Astrocyte (in vitro differentiated cells and primary cell): Measurements from ENCODE around the gene SLIT3. TPM values are rescaled to one million over a fixed set of nuclear protein-coding genes. Genes with fewer than 3 reads are reported as not detected.

Source experiments
- DNase-seq: peaks from one replicate; pipeline ENCODE4 v3.0.0-alpha.2; 2010; ENCODE audit warnings: low read depth
- FAIRE-seq: peaks from 2 replicates; lab custom pipeline; 2011; peaks lifted over from hg19 to GRCh38; lab: Jason Lieb, UNC
- H2AFZ ChIP-seq: 2 replicates; pipeline ENCODE4 v1.6.0; 2012; ENCODE audit warnings: low read depth, low read length, inconsistent platforms
- H3K27ac ChIP-seq: 2 replicates; pipeline ENCODE4 v1.5.1; 2011; ENCODE audit warnings: low read depth, low read length, inconsistent platforms
- H3K27me3 ChIP-seq: 2 replicates; pipeline ENCODE4 v1.6.0; 2011; ENCODE audit warnings: low read length, inconsistent platforms; ENCODE audit not compliant: insufficient read depth
- H3K36me3 ChIP-seq: 2 replicates; pipeline ENCODE4 v1.5.1; 2011; ENCODE audit warnings: low read length, inconsistent platforms; ENCODE audit not compliant: insufficient read depth
- H3K4me1 ChIP-seq: 2 replicates; pipeline ENCODE4 v1.5.1; 2011; ENCODE audit warnings: low read length, inconsistent platforms; ENCODE audit not compliant: insufficient read depth
- H3K4me2 ChIP-seq: 2 replicates; pipeline ENCODE4 v1.6.0; 2012; ENCODE audit warnings: low read length, inconsistent platforms
- H3K4me3 ChIP-seq: 2 replicates; pipeline ENCODE4 v1.5.1; 2011; ENCODE audit warnings: low read depth, mild to moderate bottlenecking, low read length, inconsistent platforms; ENCODE audit not compliant: insufficient read depth
- H3K79me2 ChIP-seq: 2 replicates; pipeline ENCODE4 v1.6.0; 2012; ENCODE audit warnings: mild to moderate bottlenecking, low read length, inconsistent platforms; ENCODE audit not compliant: insufficient read depth
- H3K9ac ChIP-seq: 2 replicates; pipeline ENCODE4 v1.6.0; 2012; ENCODE audit warnings: mild to moderate bottlenecking, low read length, inconsistent platforms
- H3K9me3 ChIP-seq: 2 replicates; pipeline ENCODE4 v1.5.1; 2012; ENCODE audit warnings: low read depth, mild to moderate bottlenecking, low read length, inconsistent platforms; ENCODE audit not compliant: insufficient read depth
- H4K20me1 ChIP-seq: 2 replicates; pipeline ENCODE4 v1.6.0; 2012; ENCODE audit warnings: low read length, inconsistent platforms; ENCODE audit not compliant: insufficient read depth
- H3K27ac Mint-ChIP-seq: one replicate; pipeline ENCODE4 v1.8.0; 2021; ENCODE audit warnings: mild to moderate bottlenecking, mixed read lengths; ENCODE audit not compliant: unreplicated experiment
- H3K27me3 Mint-ChIP-seq: one replicate; pipeline ENCODE4 v1.8.0; 2021; ENCODE audit warnings: low read depth, mixed read lengths; ENCODE audit not compliant: unreplicated experiment
- H3K36me3 Mint-ChIP-seq: one replicate; pipeline ENCODE4 v1.8.0; 2021; ENCODE audit warnings: low read depth, mixed read lengths; ENCODE audit not compliant: unreplicated experiment
- H3K4me1 Mint-ChIP-seq: one replicate; pipeline ENCODE4 v1.8.0; 2021; ENCODE audit warnings: low read depth, mixed read lengths; ENCODE audit not compliant: unreplicated experiment
- H3K4me3 Mint-ChIP-seq: one replicate; pipeline ENCODE4 v1.8.0; 2021; ENCODE audit warnings: mild to moderate bottlenecking, moderate library complexity, mixed read lengths; ENCODE audit not compliant: unreplicated experiment
- H3K9me3 Mint-ChIP-seq: one replicate; pipeline ENCODE4 v1.8.0; 2021; ENCODE audit warnings: mild to moderate bottlenecking, mixed read lengths; ENCODE audit not compliant: unreplicated experiment
- EZH2 ChIP-seq: IDR thresholded peaks from 2 replicates; pipeline ENCODE4 v1.6.1; 2012; ENCODE audit warnings: mild to moderate bottlenecking, low read length, inconsistent platforms; ENCODE audit not compliant: insufficient read depth
- total RNA-seq: library from RNA; stranded (reverse); gene quantifications from 2 replicates; pipeline ENCODE4 v1.2.1, GENCODE V29; 2021
- TF ChIP-seq, protein P1 (sequence below): IDR thresholded peaks from 2 replicates; pipeline ENCODE4 v1.5.1; 2011; ENCODE audit warnings: low read depth, mild to moderate bottlenecking, inconsistent platforms, low read length, moderate library complexity; ENCODE audit not compliant: insufficient read depth

Gene SLIT3
- total RNA-seq, 1 donor from 2014 or later: 20.7 TPM

DNA sequence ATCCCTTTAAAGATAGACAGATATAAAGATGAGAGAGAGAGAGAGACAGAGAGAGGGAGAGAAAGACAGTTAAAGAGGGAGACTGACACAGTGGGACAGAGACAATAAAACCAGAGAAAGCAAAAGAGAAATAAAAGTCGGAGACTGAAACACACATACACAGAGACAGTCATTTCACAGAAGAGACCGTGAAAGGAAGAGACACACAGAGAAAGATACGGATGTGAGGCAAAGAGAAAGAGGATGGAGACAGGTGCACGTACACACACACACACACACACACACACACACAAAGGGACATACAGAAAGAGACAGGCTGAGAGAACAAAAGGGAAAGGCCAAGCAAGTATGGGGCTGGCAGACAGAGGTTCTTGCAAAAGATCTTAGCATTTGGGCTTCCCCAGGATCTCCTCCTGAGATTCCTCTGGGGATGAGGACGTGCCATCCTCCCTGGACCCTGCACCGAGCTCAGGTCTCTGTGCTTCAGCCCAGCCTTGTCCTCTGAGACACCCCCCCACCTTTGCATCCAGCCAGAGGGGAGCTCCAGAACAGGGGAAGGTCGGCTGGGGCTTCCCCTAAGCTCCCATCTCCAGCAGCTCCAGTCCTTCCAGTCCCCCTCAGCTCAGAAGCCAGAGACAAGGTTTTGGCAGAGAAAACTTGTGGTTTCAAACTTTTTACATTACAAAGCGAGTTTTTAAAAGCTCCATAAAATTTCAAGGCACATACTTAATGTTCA lies 403.4 kb downstream of the SLIT3 start:
- Mint-ChIP-seq H3K4me3 (no peak overlapping the region), H3K9me3 (no peaks in the 10 kb centered on the region), H3K4me1 (no peaks in the 10 kb centered on the region), H3K27ac (no peak overlapping the region), H3K27me3 (peaks cover 26% of the 10 kb centered on the region), H3K36me3 (no peaks in the 10 kb centered on the region)
- no peak overlapping the region for H2AFZ ChIP-seq
- no peak overlapping the region for H3K4me3 ChIP-seq
- H3K9ac ChIP-seq: no peak overlapping the region
- no peaks in the 10 kb centered on the region for H3K79me2 ChIP-seq
- TF ChIP-seq, protein P1, sequence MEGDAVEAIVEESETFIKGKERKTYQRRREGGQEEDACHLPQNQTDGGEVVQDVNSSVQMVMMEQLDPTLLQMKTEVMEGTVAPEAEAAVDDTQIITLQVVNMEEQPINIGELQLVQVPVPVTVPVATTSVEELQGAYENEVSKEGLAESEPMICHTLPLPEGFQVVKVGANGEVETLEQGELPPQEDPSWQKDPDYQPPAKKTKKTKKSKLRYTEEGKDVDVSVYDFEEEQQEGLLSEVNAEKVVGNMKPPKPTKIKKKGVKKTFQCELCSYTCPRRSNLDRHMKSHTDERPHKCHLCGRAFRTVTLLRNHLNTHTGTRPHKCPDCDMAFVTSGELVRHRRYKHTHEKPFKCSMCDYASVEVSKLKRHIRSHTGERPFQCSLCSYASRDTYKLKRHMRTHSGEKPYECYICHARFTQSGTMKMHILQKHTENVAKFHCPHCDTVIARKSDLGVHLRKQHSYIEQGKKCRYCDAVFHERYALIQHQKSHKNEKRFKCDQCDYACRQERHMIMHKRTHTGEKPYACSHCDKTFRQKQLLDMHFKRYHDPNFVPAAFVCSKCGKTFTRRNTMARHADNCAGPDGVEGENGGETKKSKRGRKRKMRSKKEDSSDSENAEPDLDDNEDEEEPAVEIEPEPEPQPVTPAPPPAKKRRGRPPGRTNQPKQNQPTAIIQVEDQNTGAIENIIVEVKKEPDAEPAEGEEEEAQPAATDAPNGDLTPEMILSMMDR: no peak
- no peak for TF ChIP-seq EZH2
- H3K27me3 ChIP-seq: peaks cover 4% of the 10 kb centered on the region
- no peaks in the 10 kb centered on the region for H3K36me3 ChIP-seq
- H3K9me3 ChIP-seq: no peaks in the 10 kb centered on the region
- FAIRE-seq: no peak
- no peaks in the 10 kb centered on the region for H4K20me1 ChIP-seq
- no peak for DNase-seq
- no peak overlapping the region for H3K4me2 ChIP-seq
- H3K27ac ChIP-seq: no peak overlapping the region
- no peaks in the 10 kb centered on the region for H3K4me1 ChIP-seq

DNA sequence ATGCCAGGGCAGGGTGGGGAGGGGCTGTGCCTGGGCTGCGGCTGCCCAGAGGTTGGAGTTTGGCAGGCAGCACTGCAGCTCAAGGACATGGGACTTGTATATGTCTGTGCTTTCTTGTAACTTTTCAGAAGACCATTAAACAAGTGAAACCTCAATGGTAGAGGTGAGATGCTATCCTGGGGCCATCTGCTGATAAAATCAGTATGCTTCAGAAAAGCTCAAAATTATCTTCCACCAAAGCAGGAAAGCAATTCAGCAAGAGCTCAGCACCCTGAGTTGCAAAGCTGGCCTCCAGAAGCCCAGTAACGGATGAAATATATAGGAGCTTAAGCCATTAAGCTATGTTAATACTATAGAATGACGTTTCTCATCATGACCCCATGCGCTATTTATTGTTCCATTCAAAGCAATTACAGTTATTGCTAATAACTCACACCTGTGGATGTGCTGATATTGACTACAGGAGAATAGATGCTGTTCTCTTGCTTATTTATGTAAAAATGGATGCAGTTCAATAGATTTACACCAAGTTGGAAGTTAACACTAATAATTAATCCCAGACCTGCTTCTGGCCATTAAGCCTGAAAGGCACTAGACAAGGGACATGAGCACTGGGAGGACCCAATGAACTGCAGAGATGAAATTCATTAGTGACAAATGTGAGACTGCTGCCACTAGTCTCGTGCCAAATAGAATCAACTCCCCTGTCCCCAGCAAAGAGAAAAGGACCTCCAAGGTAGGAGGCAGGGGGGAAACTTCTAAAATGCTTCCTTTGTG lies 405.5 kb downstream of the SLIT3 start:
- Histone ChIP-seq H4K20me1 (no peaks in the 10 kb centered on the region), H2AFZ (no peak overlapping the region), H3K4me3 (no peak overlapping the region), H3K79me2 (no peaks in the 10 kb centered on the region), H3K9me3 (no peaks in the 10 kb centered on the region), H3K9ac (no peak overlapping the region), H3K4me1 (no peaks in the 10 kb centered on the region), H3K27ac (no peak overlapping the region), H3K27me3 (peaks cover 5% of the 10 kb centered on the region), H3K36me3 (no peaks in the 10 kb centered on the region), H3K4me2 (no peak overlapping the region)
- peaks cover 26% of the 10 kb centered on the region for H3K27me3 Mint-ChIP-seq
- H3K4me3 Mint-ChIP-seq: no peak overlapping the region
- no peak for DNase-seq
- no peaks in the 10 kb centered on the region for H3K9me3 Mint-ChIP-seq
- TF ChIP-seq EZH2: no peak
- TF ChIP-seq, protein P1: no peak
- no peak overlapping the region for H3K27ac Mint-ChIP-seq
- FAIRE-seq: no peak
- no peaks in the 10 kb centered on the region for H3K4me1 Mint-ChIP-seq
- H3K36me3 Mint-ChIP-seq: no peaks in the 10 kb centered on the region
